GM10266 (cell line): Measurements from ENCODE around the gene ARHGEF16.
A peak's percentile ranks its signal among the peaks of the same experiment; 100 is the strongest.

Experiments used
- DNase-seq: peaks from one replicate; pipeline ENCODE4 v3.0.0; 2012; ENCODE audit errors: extremely low spot score
- CTCF ChIP-seq: IDR thresholded peaks from 2 replicates; pipeline ENCODE4 v1.5.1; 2012; ENCODE audit warnings: mild to moderate bottlenecking, low read depth; ENCODE audit not compliant: control insufficient read depth, insufficient read depth; ENCODE audit errors: missing control alignments

The ARHGEF16 gene

GRCh38 chr1:3474421-3474820, 20.0 kb downstream of the ARHGEF16 start:
- TF ChIP-seq CTCF: no peak
- no peak for DNase-seq

- no peak for TF ChIP-seq CTCF
- no peak for DNase-seq
These were observed 21.5 kb downstream of the ARHGEF16 start for GRCh38 chr1:3475839-3476573.

- DNase-seq: no peak
- no peak for TF ChIP-seq CTCF
These were observed 22.2 kb downstream of the ARHGEF16 start for GRCh38 chr1:3476666-3477065.

GRCh38 chr1:3477241-3477995, 23.0 kb downstream of the ARHGEF16 start:
- no peak for TF ChIP-seq CTCF
- DNase-seq: peak; percentile 74

- no peak for TF ChIP-seq CTCF
These were observed 23.7 kb downstream of the ARHGEF16 start for GRCh38 chr1:3478187-3478586.

GRCh38 chr1:3479511-3480368, 25.3 kb downstream of the ARHGEF16 start:
- DNase-seq: no peak
- TF ChIP-seq CTCF: no peak

More at GRCh38 chr1:3478187-3478586, 23.7 kb downstream of the ARHGEF16 start:
- DNase-seq: no peak
